HT1080 (cell line): ENCODE data around the gene ARID3A. TPM values are rescaled to one million over a fixed set of nuclear protein-coding genes. Genes with fewer than 3 reads are reported as not detected.

Experiments
- DNase-seq: peaks from one replicate; pipeline ENCODE4 v3.0.0-alpha.2; 2015; ENCODE audit warnings: low read depth
- total RNA-seq: library from RNA; depleted of rRNA; stranded (reverse); fragments of >200 nt; shearing (Covaris generic); gene quantifications from 2 replicates; pipeline ENCODE4 v1.2.3, GENCODE V29; 2014

Gene ARID3A
- total RNA-seq, 1 experiment from 2014 or later: 8.0 TPM

- DNase-seq: no peak
Measured at GRCh38 chr19:960601-960938, 34.7 kb downstream of the ARID3A start.

DNA sequence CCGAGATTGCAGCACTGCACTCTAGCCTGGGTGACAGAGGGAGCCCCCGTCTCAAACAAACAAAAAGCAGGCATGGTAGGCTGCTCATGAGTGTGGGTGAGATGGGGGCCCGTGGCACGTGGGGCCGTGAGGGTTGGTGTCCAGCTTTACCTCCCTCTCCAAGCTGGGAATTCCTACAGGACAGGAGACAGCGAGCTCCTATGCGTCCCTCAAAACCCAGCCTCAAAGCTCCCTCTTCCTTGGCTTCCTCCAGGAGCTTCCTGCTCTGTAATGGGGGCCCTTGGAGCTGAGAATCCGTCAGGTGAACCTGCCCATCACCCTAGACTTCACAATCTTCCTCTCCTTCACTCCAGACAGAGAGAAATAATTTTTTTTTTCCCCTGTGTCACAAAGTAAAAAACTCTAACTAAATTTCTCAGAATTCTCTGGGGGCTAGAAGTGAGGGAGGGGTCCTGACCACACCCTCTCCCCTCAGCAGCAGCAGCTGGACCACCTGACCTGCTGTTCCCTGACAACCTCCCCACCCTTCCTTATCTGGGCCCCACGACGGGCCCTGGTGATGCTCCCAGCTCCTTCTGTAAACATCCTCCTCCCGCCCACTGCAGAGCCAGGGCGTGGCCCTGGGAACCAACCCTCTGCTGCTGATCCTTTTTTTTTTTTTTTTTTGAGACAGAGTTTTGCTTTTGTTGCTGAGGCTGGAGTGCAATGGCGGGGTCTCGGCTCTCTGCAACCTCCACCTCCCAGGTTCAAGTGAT lies 36.2 kb downstream of the ARID3A start:
- DNase-seq: no peak

DNA sequence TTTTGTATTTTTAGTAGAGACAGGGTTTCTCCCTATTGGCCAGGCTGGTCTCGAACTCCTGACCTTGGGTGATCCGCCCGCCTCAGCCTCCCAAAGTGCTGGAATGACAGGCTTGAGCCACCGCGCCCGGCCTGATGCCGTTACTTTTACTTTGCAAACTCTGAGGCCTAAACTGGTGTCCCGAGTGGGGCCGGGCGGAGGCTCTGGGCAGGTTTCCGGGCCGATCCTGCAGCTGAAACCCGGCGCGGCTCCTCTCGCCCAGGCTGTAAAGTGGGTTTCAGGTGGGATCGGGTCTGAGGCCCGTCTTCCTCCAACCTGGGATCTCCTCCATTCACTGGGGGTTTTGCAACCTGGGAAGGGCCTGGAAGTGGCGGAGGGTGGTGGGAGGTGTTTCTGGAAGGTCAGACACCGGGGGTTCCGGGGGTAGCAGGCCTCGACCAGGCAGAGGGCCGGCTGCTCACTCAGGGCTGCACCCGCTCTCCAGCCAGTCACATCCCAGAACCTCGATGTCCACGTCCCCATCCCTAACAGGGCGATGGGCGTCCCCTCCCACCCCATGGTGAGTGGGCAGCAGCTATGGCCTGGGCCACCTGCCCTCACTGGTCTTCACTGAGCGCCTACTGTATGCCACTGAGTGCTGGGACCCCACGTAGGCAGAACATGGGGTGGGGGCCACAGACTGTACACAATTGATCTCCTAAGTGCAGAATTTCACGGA lies 37.0 kb downstream of the ARID3A start:
- no peak for DNase-seq

GRCh38 chr19:963486-963951 lies 37.7 kb downstream of the ARID3A start:
- no peak for DNase-seq

GRCh38 chr19:964116-964520 lies 38.3 kb downstream of the ARID3A start:
- DNase-seq: no peak

GRCh38 chr19:964761-965694 lies 39.2 kb downstream of the ARID3A start:
- no peak for DNase-seq

- no peak for DNase-seq
Measured at GRCh38 chr19:966485-967088, 40.8 kb downstream of the ARID3A start.

DNA sequence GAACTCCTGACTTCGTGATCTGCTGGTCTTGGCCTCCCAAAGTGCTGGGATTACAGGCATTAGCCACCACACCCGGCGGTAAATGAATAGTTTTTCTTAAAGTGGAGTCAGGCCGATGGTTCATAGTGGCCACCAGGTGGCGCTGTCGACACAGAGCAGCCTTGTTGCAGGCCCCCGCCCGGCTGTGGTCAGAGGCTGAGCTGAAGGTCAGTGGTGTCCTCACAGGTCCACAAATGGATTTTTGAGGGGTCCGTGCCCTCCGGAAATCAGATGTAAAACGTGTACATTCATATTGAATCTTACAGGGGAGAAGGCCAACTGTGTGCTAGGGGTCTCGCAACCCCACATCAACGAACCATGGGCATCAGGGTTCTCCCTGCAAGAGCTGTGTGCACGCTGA lies 44.9 kb downstream of the ARID3A start:
- no peak for DNase-seq

DNA sequence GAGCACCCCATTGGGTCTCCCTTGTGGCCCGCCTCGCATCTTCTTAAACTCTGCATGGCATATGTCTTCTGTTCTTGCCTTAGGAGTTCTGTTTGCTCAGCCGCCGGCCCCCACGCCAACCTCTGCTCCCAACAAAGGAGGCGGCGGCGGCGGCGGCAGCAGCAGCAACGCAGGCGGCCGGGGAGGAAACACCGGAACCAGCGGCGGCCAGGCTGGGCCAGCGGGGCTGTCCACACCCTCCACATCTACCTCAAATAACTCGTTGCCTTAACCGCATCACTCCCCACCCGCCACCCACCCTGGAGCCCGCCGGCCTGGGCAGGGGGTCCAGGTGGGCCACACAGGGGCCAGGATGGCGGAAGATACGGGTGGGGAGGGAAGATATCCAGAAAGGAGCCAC lies 46.0 kb downstream of the ARID3A start:
- DNase-seq: no peak

GRCh38 chr19:972281-972680 lies 46.4 kb downstream of the ARID3A start:
- DNase-seq: no peak

- no peak for DNase-seq
Measured at GRCh38 chr19:973726-974563, 48.1 kb downstream of the ARID3A start.

DNA sequence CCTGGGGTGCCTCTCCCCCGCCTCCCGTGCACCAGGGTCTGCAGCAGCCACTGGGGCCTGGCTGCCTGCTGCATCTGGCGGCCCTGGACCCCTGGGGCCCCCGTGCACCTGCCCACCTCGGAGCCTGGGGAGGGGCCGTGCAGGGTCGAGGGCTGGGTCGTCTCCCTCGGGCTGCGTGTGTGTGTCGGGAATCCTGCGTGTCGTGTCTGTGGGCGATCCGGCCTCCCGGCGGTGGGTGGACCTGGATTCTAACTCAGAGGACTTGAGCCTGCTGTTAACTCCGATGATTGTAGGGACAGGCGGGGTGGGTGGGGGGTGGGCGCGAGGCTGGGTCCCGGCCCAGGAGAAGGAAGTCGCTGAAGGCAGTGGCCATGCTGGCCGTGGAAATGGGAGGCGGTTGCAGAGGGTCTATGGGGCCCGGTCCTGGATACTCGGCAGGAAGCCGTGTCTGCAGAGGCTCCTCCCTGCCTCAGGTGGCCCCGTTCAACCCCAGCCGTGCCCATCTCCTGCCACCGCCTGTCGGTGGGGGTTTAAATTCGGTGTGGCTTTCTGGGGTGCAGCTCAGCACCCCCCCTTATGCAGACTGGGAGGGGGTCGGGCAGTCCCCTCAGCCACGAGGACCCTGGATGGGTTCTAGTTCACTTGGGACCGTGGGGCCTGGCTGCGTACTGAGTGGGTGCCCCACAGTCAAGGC lies 48.9 kb downstream of the ARID3A start:
- no peak for DNase-seq

- no peak for DNase-seq
Measured at GRCh38 chr19:976476-976875, 50.6 kb downstream of the ARID3A start.

DNA sequence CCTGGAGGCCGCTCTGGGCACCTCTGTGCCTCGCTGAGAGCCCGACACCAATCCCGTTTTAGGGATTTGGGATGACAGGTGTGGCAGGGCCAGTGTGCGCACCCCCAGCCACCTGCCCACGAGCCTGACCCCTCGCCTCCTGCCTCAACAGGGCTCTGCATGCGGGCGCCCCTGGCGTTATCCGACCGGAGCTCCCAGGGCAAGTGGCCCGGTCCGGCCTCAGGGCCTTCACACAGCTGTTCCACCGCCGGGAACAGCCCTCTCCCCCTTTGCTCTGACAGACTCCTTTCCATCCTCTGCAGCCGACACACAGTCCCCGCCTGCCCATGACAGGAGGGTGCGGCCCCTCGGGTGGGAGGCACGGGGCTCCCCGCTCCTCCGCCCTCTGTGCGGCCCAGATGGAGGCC lies 51.2 kb downstream of the ARID3A start:
- DNase-seq: no peak

DNA sequence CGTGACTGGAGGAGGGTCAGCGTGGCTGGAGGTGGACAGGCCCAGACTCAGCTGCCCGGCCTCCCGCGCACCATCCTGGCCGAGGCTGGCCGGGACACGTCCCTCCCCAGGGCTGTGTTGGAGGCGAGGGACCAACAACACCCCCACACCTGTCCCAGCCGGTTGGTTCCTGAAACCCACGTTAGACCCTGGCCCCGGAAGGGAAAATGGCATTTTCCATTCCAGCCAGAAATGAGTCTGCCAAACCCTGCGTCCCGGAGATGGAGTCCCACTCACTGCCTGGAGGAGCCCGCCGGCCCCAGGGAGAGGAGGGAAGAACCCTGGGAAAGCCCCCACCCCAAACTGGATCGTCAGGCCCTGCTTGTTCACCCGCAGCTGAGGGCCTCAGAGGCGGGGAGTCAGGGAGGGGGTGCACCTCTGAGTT lies 53.5 kb downstream of the ARID3A start:
- no peak for DNase-seq

- DNase-seq: no peak
Measured at GRCh38 chr19:980133-980998, 54.5 kb downstream of the ARID3A start.

- DNase-seq: peak; percentile 54
Measured at GRCh38 chr19:982567-983170, 56.8 kb downstream of the ARID3A start.
